Suppressor macrophage treated with lipopolysaccharide for 1 hour (primary cell): ENCODE results near the gene ZNF311.
"Not testable (repeated sequence)": the region's sequence is repeated elsewhere in the genome, so short reads cannot be mapped to it uniquely, and the experiment has no call there.

Experiments used
- DNase-seq, 3 donors: peaks; one replicate each; pipeline ENCODE4 v3.0.0-alpha.2; 2020 to 2022

ZNF311 gene

GRCh38 chr6:28953039-28953584 is 52.0 kb downstream of the ZNF311 start:
- DNase-seq, result peak; percentile 44 to 65 (median 62)

GRCh38 chr6:28949656-28950195 is 55.4 kb downstream of the ZNF311 start:
- DNase-seq, result not testable (repeated sequence)

- no peak for DNase-seq
Measured at GRCh38 chr6:28948782-28949486, 56.2 kb downstream of the ZNF311 start.

GRCh38 chr6:28947831-28948270 is 57.3 kb downstream of the ZNF311 start:
- peak in 1 of 3 donors; percentile 26 for DNase-seq

GRCh38 chr6:28947067-28947765 is 57.9 kb downstream of the ZNF311 start:
- no peak for DNase-seq

GRCh38 chr6:28945349-28945748 is 59.8 kb downstream of the ZNF311 start:
- peak; percentile 18 to 27 (median 23) for DNase-seq
